Kidney (tissue), 14 donors: ENCODE data around the gene STT3A. TPM values are rescaled to one million over a fixed set of nuclear protein-coding genes. Genes with fewer than 3 reads are reported as not detected.
A peak's percentile ranks its signal among the peaks of the same experiment; 100 is the strongest.

ENCODE experiments used
- DNase-seq, 5 donors: peaks; one replicate each; pipeline ENCODE4 v3.0.0-alpha.2; 2013 to 2020
- FAIRE-seq: peaks from 2 replicates; lab custom pipeline; 2012; peaks lifted over from hg19 to GRCh38; lab: Jason Lieb, UNC
- H3K27ac ChIP-seq, 2 donors: one replicate each; pipeline ENCODE4 v1.7.0; 2013; ENCODE audit warnings: low read depth in 2 of 2, low read length in 2 of 2, inconsistent platforms in 1 of 2
- H3K27me3 ChIP-seq: one replicate; pipeline ENCODE4 v1.7.1; 2013; ENCODE audit warnings: low read length, inconsistent platforms; ENCODE audit not compliant: control insufficient read depth, insufficient read depth
- H3K36me3 ChIP-seq, 3 donors: one replicate each; pipeline versions ENCODE4 v1.7.0 to v1.7.1; 2013; ENCODE audit warnings: low read length in 3 of 3, control low read depth in 1 of 3, inconsistent platforms in 1 of 3; ENCODE audit not compliant: insufficient read depth in 3 of 3, control insufficient read depth in 2 of 3
- H3K4me1 ChIP-seq, 3 donors: one replicate each; pipeline versions ENCODE4 v1.7.0 to v1.7.1; 2013; ENCODE audit warnings: low read length in 3 of 3, inconsistent platforms in 1 of 3, low read depth in 1 of 3; ENCODE audit not compliant: control insufficient read depth in 2 of 3, insufficient read depth in 2 of 3
- H3K4me3 ChIP-seq, 3 donors: one replicate each; pipeline versions ENCODE4 v1.7.0 to v1.8.1; 2013; ENCODE audit warnings: low read length in 3 of 3, control low read depth in 1 of 3, inconsistent platforms in 1 of 3
- H3K9ac ChIP-seq, 3 donors: one replicate each; pipeline versions ENCODE4 v1.7.0 to v1.7.1; 2013; ENCODE audit warnings: low read length in 3 of 3, control low read depth in 1 of 3, inconsistent platforms in 1 of 3
- H3K9me3 ChIP-seq, 3 donors: one replicate each; pipeline versions ENCODE4 v1.7.0 to v1.7.1; 2013; ENCODE audit warnings: low read length in 3 of 3, control low read depth in 1 of 3, inconsistent platforms in 1 of 3; ENCODE audit not compliant: control insufficient read depth in 2 of 3, insufficient read depth in 1 of 3
- CTCF ChIP-seq: IDR thresholded peaks from 3 replicates; pipeline ENCODE4 v1.5.1; 2012; ENCODE audit warnings: mild to moderate bottlenecking, moderate library complexity, borderline replicate concordance; ENCODE audit not compliant: insufficient read depth; ENCODE audit errors: extremely low read depth
- intact Hi-C: fragments of 100-400 bp; cut with DNase I; formaldehyde crosslinking; loops from one replicate; pipeline ENCODE4 v1.11.1; 2022
- polyA plus RNA-seq: library from polyadenylated mRNA; stranded (reverse); fragments of 350-450 nt; fragmentation: Illumina TruSeq; extraction: RNeasy Lipid Tissue Mini Kit (QIAGEN cat#74804); gene quantifications from one replicate; pipeline ENCODE4 v1.2.3, GENCODE V29; 2014; ENCODE audit warnings: low read depth, low replicate concordance; ENCODE audit not compliant: insufficient read depth
- total RNA-seq: library from RNA; stranded (reverse); fragmentation: NEBNext Ultra II Directional; extraction: Animal tissue kit (Norgen Biotek cat#: 25700); gene quantifications from one replicate; pipeline ENCODE4 v1.2.1, GENCODE V29; 2021
- donor health status: control.
- donor health status: control.
- donor health status: control.
- donor health status: control.
- donor health status: control.
- donor health status: DM: yes; HTN: yes; CAD: no.
- donor health status: Normal renal cell carcinoma (clear cell type).

The STT3A gene
- total and polyA plus RNA-seq, 2 donors from 2014 or later: 65.0 to 125 TPM

DNA sequence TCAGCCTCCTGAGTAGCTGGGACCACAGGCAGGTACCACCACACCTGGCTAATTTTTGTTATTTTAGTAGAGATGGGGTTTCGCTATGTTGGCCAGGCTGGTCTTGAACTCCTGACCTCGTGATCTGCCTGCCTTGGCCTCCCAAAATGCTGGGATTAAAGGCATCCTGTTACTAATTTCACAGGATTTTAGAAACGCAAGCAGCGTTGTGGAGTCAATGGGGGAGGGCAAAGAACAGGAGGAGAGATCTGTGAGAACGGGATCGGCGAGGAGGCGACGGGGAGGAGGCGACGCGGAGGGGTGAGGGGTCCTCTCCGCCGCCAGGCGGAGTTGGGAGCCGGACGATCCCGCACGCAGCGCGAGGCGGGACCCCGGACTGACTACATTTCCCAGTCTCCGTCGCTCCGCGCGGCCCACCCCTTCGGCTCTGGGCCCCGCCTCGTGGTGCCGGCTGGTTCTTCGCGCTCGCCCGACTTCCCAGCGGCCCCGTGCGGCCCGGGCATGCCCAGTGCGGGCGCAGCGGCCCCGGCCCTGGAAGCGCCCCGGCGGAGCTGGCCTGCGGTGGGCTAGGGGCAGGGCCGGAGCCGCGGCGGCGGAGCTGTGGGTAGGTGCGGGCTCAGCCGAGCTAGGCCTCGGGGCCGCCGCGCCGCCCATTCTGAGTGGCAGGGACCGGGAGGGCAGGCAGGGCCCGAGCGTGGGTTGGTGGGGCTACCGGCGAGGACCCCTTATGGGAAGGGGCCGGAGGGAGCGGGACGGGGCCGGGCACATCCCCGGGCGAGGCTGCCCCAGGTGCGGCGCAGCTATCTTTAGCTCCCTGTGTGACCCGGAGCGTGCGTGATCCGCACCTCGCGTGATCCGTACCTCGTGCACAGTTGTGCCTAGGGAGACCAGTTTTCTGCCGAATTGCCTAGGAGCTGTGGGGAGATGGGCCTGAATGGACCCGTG lies 23.4 kb upstream of the STT3A start, which contains the start of gene EI24:
Gene EI24 (plus strand): TSS at position 508 of the 945 bp plus-strand sequence. CDS start 3,051 bp downstream, outside the sequence.
- no peak for FAIRE-seq
- Histone ChIP-seq H3K4me1 (peaks cover 0 to 7% (median 3%) of the 10 kb centered on the region in 3 donors), H3K4me3 (peak within 1 kb of the TSS; percentile 77 to 94 (median 93)), H3K9ac (peak within 1 kb of the TSS; percentile 86 to 95 (median 92)), H3K9me3 (no peaks in the 10 kb centered on the region), H3K27ac (peak within 1 kb of the TSS; percentile 48 to 75), H3K36me3 (peaks cover 3 to 5% (median 5%) of the 10 kb centered on the region in 3 donors), H3K27me3 (no peaks in the 10 kb centered on the region)
- intact Hi-C loops: no loop called here
- no peak for TF ChIP-seq CTCF
- peak; percentile 92 to 97 (median 95) for DNase-seq

- H3K27me3 ChIP-seq: no peaks in the 10 kb centered on the region
- peak overlapping the region; percentile 77 to 94 (median 93) for H3K4me3 ChIP-seq
- FAIRE-seq (no peak), DNase-seq (peak in 3 of 5 donors; percentile 26 to 59 (median 56))
- H3K36me3 ChIP-seq: peaks cover 3 to 9% (median 8%) of the 10 kb centered on the region in 3 donors
- TF ChIP-seq CTCF: no peak
- peaks cover 0 to 7% (median 3%) of the 10 kb centered on the region in 3 donors for H3K4me1 ChIP-seq
- peak overlapping the region; percentile 48 to 75 for H3K27ac ChIP-seq
- H3K9me3 ChIP-seq: no peaks in the 10 kb centered on the region
- intact Hi-C loops: no loop called here
- peak overlapping the region; percentile 86 to 95 (median 92) for H3K9ac ChIP-seq
Measured at GRCh38 chr11:125569915-125570621, 22.6 kb upstream of the STT3A start.

DNA sequence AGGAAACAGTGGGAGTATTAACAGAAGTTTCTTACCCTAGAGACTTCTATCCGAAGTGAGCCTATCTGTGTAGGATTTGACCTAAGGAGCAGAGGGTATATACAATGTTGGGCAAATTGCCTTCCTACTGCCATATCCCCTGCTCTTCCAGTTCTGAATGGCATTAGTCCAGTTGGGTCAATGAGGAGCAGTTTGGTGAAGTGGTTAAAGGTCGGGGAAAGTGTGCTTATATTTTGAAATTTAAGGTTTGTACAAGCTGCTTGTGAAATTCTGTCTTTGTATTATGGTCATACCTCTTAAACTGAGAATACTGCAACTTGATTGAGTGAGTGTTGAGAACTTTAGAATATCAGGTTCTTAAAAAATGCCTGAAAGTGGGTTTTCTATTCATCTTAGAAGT lies 21.7 kb upstream of the STT3A start:
- no peak for FAIRE-seq
- H3K9ac ChIP-seq: no peak overlapping the region
- intact Hi-C loops: no loop called here
- H3K27ac ChIP-seq: no peak overlapping the region
- H3K27me3 ChIP-seq: no peaks in the 10 kb centered on the region
- H3K36me3 ChIP-seq: peaks cover 5 to 15% (median 12%) of the 10 kb centered on the region in 3 donors
- H3K4me3 ChIP-seq: no peak overlapping the region
- H3K9me3 ChIP-seq: no peaks in the 10 kb centered on the region
- peaks cover 0 to 7% (median 3%) of the 10 kb centered on the region in 3 donors for H3K4me1 ChIP-seq
- no peak for TF ChIP-seq CTCF
- no peak for DNase-seq
